HG03432 (cell line): Measurements from ENCODE around the gene PRKD2.
"Not testable (repeated sequence)": the region's sequence is repeated elsewhere in the genome, so short reads cannot be mapped to it uniquely, and the experiment has no call there.

Experiments
- ATAC-seq: cut with Tn5 transposase; IDR thresholded peaks from one replicate; pipeline ENCODE4 v1.9.1; 2021; ENCODE audit warnings: mild to moderate bottlenecking, moderate library complexity; ENCODE audit not compliant: unreplicated experiment

PRKD2 gene

GRCh38 chr19:46712768-46713338 is 4.1 kb downstream of the PRKD2 start:
- not testable (repeated sequence) for ATAC-seq

GRCh38 chr19:46710687-46711086 is 6.2 kb downstream of the PRKD2 start:
- no peak for ATAC-seq

- no peak for ATAC-seq
Measured at GRCh38 chr19:46704379-46705076, 12.4 kb downstream of the PRKD2 start.

- no peak for ATAC-seq
Measured at GRCh38 chr19:46700704-46701103, 16.2 kb downstream of the PRKD2 start.

DNA sequence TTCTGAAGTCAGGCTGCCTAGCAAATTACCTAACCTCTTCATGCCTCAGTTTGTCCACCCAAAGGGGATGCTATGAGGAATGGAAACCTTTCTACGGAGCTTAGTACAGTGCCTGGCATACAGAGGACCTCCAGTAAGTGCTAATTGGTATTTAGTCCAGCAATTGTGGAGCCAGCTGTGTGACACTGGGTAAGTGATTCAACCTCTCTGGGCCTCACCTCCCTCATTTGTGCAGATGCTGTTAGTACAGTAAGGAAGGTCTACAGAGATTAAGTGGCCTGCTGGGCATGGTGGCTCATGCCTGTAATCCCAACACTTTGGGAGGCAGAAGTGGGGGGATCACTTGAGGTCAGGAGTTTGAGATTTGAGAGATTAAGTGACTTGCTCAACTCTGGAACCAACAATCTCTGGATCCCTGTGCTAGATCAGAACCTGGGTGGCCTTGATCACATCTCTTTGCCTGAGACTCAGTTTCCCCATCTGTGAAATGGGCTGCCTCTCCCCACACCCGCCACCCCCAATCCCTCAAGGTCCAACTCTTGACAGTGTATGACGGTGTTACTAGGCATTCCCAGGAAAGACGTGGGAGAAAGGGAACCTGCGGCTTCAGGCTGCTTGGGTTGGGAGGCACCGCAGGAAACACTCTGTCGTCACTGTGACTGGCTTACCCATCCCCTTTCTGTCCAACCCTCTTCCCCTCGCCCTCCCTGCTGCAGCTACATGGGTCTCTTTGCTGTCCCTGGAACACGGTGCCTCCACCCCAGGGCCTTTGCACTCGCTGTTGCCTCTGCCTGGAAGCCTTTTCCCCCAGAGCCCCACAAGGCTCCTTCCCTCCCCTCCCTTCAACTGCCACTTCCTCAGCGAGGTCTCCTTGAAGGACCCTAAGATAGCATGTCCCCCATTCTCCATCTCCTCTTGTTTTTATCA is 18.3 kb downstream of the PRKD2 start:
- ATAC-seq: no peak

DNA sequence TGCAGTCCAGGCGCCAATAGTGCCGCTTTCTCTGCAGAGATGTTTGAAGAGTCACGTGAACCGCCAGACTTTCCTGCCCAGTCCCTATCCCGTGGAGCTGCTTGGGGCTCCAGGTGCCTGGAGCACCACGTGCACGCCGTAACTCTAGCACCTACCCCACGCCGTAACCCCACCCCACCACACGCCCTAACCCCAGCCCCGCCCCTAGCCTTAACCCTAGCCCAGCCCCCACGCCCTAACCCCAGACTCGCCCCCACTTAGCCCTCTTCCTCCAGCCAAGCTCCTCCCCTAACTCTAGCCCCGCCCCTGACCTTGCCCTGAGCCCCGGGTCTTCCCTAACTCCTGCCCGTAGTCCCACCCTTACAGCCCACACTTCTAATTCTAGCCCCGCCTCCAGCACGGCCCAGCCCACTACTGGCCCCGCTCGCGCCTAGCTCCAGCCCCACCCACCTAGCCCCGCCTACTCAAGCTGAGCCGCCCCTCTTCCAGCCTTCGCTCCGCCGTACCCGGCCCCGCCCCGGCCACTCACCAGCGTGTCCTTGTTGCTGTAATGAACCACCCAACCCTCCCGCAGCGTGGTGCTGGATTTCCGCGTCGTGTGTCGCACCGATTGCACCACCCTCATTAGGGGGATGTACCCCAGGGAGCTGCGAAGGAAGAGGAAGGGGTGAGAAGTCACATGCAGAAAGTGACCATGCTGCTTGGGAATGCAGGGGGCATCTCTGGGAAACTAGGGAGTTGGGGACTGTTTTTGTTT is 19.5 kb downstream of the PRKD2 start:
- no peak for ATAC-seq

GRCh38 chr19:46696866-46697203 is 20.1 kb downstream of the PRKD2 start:
- no peak for ATAC-seq

DNA sequence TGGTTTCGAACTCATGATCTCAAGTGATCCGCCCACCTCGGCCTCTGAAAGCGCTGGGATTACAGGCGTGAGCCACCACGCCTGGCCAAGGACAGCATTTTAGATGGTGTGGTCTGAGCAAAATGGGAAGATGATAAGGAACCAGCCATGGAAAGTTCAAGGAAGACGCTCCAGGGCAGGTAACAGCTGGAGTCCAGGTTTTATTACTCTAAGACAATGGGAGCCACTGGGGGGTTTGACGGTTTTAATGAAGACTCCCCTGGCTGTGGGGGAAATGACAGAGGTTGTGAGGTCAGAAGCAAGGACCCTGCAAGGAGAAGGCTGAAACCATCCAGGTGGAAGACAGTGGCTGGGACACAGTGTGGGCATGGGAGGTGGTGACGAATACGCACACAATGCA is 20.9 kb downstream of the PRKD2 start:
- ATAC-seq: no peak

- ATAC-seq: no peak
Measured at GRCh38 chr19:46693760-46694159, 23.2 kb downstream of the PRKD2 start.

- no peak for ATAC-seq
Measured at GRCh38 chr19:46692918-46693722, 23.8 kb downstream of the PRKD2 start.

GRCh38 chr19:46691948-46692347 is 25.0 kb downstream of the PRKD2 start:
- ATAC-seq: no peak

- ATAC-seq: no peak
Measured at GRCh38 chr19:46691104-46691503, 25.8 kb downstream of the PRKD2 start.

GRCh38 chr19:46689358-46689757 is 27.6 kb downstream of the PRKD2 start:
- ATAC-seq: no peak

GRCh38 chr19:46687438-46688145 is 29.3 kb downstream of the PRKD2 start:
- ATAC-seq: no peak

DNA sequence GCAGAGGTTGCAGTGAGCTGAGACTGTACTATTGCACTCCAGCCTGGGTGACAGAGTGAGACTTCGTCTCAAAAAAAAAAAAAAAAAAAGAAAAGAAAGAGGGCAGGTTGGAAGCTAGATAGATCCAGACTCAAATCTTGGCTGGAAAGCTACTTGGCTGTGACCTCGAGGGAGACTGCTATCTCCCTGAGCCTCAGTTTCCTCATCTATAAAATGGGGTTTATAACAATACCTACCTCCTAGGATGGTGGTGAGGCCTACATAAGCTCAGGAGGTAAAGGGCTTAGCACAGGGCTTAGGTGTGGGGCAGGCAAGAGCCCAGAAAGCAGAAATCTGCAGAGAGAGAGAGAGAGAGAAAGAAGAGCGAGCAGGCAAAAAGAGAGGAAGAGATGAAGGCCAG is 31.7 kb downstream of the PRKD2 start:
- ATAC-seq: no peak

DNA sequence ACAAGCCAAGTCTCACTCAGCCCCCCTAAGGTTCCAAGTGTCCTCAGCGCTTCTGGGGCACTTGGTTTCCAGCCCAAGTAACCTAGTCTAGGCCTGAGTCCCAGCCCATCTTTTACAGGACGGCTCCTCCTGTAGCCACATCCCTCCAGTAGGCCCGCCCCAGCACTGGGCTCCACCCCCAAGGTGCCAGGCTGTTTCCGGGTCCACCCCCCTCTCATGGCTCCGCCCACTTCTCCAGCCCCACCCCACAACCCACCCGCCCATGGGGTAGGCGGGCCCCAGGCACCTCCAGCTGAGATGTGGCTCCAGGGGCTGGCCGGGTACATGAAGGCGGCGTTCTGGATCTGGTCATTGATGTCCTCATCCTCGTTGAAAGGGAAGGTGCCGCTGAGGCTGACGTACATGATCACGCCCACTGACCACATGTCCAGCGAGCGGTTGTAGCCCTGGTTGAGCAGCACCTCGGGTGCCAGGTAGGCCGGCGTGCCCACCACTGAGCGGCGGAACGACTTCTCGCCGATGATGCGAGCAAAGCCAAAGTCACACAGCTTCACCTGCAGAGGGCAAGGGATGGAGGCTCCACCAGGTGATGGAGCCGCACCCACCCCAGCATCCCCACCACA is 38.7 kb downstream of the PRKD2 start:
- ATAC-seq: no peak

GRCh38 chr19:46674416-46675178 is 42.3 kb downstream of the PRKD2 start:
- no peak for ATAC-seq

DNA sequence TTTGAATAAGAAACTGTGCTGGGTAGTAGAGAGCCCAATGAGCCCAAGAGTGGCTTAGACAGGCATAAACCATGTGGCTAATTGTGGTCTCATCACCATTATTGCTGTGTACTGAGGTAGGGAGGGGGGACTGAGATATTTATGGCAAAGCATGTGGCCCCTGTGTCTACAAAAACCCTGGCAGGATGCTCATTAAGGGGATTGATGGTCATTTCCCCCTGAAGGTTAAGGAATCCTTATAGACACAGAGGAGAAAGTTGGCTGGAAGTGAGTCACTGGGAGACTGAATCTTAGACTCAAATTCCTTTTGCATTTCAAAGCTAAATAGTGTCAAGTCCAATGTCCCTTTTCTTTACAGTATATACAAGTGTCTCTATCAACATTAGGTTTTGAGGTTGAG is 46.1 kb downstream of the PRKD2 start:
- ATAC-seq: no peak

GRCh38 chr19:46668662-46669061 is 48.3 kb downstream of the PRKD2 start:
- ATAC-seq: no peak
